Peyer's patch (tissue), 4 donors: ENCODE measurements around the gene TINAGL1. TPM values are rescaled to one million over a fixed set of nuclear protein-coding genes. Genes with fewer than 3 reads are reported as not detected.

Experiments used
- DNase-seq, 3 donors: peaks; one replicate each; pipeline ENCODE4 v3.0.0-alpha.2; 2017 to 2019
- H3K27ac ChIP-seq, 4 donors: fragments of 200-600 bp; sonication (generic); one replicate each; pipeline ENCODE4 v1.5.1; 2016 to 2019
- H3K27me3 ChIP-seq, 2 donors: fragments of 200-600 bp; sonication (generic); one replicate each; pipeline ENCODE4 v1.5.1; 2019
- H3K36me3 ChIP-seq, 3 donors: fragments of 200-600 bp; sonication (generic); one replicate each; pipeline ENCODE4 v1.5.1; 2016 to 2019
- H3K4me1 ChIP-seq, 4 donors: fragments of 200-600 bp; sonication (generic); one replicate each; pipeline ENCODE4 v1.5.1; 2016 to 2019
- H3K4me3 ChIP-seq, 4 donors: fragments of 200-600 bp; sonication (generic); 1 replicate in 3 of 4; 2 replicates in 1 of 4; pipeline ENCODE4 v1.5.1; 2016 to 2019; ENCODE audit warnings: mild to moderate bottlenecking in 1 of 4
- H3K9me3 ChIP-seq, 4 donors: fragments of 200-600 bp; sonication (generic); one replicate each; pipeline ENCODE4 v1.5.1; 2016 to 2019; ENCODE audit warnings: mild to moderate bottlenecking in 1 of 4
- CTCF ChIP-seq, 6 experiments: fragments of 450-650 bp in 4 of 6; fragments of 200-600 bp in 2 of 6; sonication (generic) in 1 of 6; IDR thresholded peaks; one replicate each; pipeline ENCODE4 v1.5.1; 2017 to 2019; ENCODE audit warnings: antibody characterized with exemption in 6 of 6, mild to moderate bottlenecking in 3 of 6, moderate library complexity in 1 of 6
- POLR2A ChIP-seq, 2 donors: fragments of 450-650 bp; IDR thresholded peaks; one replicate each; pipeline ENCODE4 v1.5.1; 2017; ENCODE audit warnings: antibody characterized with exemption in 2 of 2, mild to moderate bottlenecking in 2 of 2, moderate library complexity in 2 of 2
- total RNA-seq, 4 donors: library from RNA; depleted of rRNA; stranded (reverse); fragments of >200 nt; gene quantifications; one replicate each; pipeline ENCODE4 v1.1.0, GENCODE V29; 2016

The TINAGL1 gene
- total RNA-seq, 4 donors from 2014 or later: 112 to 215 (median 192) TPM

- Histone ChIP-seq H3K4me1 (peaks cover 0 to 36% (median 2%) of the 10 kb centered on the region in 4 donors), H3K36me3 (peaks cover 0 to 2% (median 0%) of the 10 kb centered on the region in 3 donors), H3K27me3 (no peaks in the 10 kb centered on the region), H3K27ac (peak overlapping the region in 1 of 4 donors; percentile 24), H3K9me3 (no peaks in the 10 kb centered on the region), H3K4me3 (no peak overlapping the region)
- peak in 1 of 3 donors; percentile 7 for DNase-seq
- no peak for TF ChIP-seq CTCF (IDR thresholded peaks at IDR 0.05)
- TF ChIP-seq POLR2A (IDR thresholded peaks at IDR 0.05): no peak
Observed at GRCh38 chr1:31592132-31592531, 15.8 kb downstream of the TINAGL1 start.

- no peaks in the 10 kb centered on the region for H3K9me3 ChIP-seq
- H3K27ac ChIP-seq: no peak overlapping the region
- H3K4me3 ChIP-seq: no peak overlapping the region
- TF ChIP-seq POLR2A (IDR thresholded peaks at IDR 0.05) (no peak), CTCF (IDR thresholded peaks at IDR 0.05) (no peak)
- H3K4me1 ChIP-seq: peaks cover 0 to 26% (median 2%) of the 10 kb centered on the region in 4 donors
- no peaks in the 10 kb centered on the region for H3K27me3 ChIP-seq
- peak in 1 of 3 donors; percentile 12 for DNase-seq
- no peaks in the 10 kb centered on the region for H3K36me3 ChIP-seq
Observed at GRCh38 chr1:31593136-31593665, 16.9 kb downstream of the TINAGL1 start.

GRCh38 chr1:31593770-31594632, 17.7 kb downstream of the TINAGL1 start:
- Histone ChIP-seq H3K27me3 (no peaks in the 10 kb centered on the region), H3K9me3 (no peaks in the 10 kb centered on the region), H3K36me3 (no peaks in the 10 kb centered on the region), H3K4me1 (peaks cover 0 to 18% (median under 1%) of the 10 kb centered on the region in 4 donors), H3K4me3 (no peak overlapping the region), H3K27ac (no peak overlapping the region)
- TF ChIP-seq CTCF (IDR thresholded peaks at IDR 0.05) (peak; percentile 7 to 93 (median 80)), POLR2A (IDR thresholded peaks at IDR 0.05) (no peak)
- DNase-seq: peak; percentile 31 to 93 (median 90)

GRCh38 chr1:31595836-31596736, 19.8 kb downstream of the TINAGL1 start:
- Histone ChIP-seq H3K27ac (no peak overlapping the region), H3K36me3 (no peaks in the 10 kb centered on the region), H3K4me1 (no peaks in the 10 kb centered on the region), H3K27me3 (no peaks in the 10 kb centered on the region), H3K9me3 (no peaks in the 10 kb centered on the region), H3K4me3 (no peak overlapping the region)
- DNase-seq: no peak
- TF ChIP-seq POLR2A (IDR thresholded peaks at IDR 0.05): no peak
- TF ChIP-seq CTCF (IDR thresholded peaks at IDR 0.05): no peak

GRCh38 chr1:31596737-31597097, 20.4 kb downstream of the TINAGL1 start:
- Histone ChIP-seq H3K36me3 (no peaks in the 10 kb centered on the region), H3K4me1 (no peaks in the 10 kb centered on the region), H3K9me3 (no peaks in the 10 kb centered on the region), H3K27me3 (no peaks in the 10 kb centered on the region), H3K4me3 (no peak overlapping the region), H3K27ac (no peak overlapping the region)
- TF ChIP-seq CTCF (IDR thresholded peaks at IDR 0.05) (no peak), POLR2A (IDR thresholded peaks at IDR 0.05) (no peak)
- peak in 1 of 3 donors; percentile 10 for DNase-seq
